HepG2 (cell line): ENCODE results near the gene PARP6. TPM values are rescaled to one million over a fixed set of nuclear protein-coding genes. Genes with fewer than 3 reads are reported as not detected.

Experiments used
- CCAR2 ChIP-seq: fragments of 200-400 bp; formaldehyde crosslinking; optimal IDR thresholded peaks from 2 replicates; pipeline ENCODE3; 2018; ENCODE audit warnings: low read depth, mild to moderate bottlenecking, low read length, moderate library complexity
- ISL2 ChIP-seq: sonication (generic); formaldehyde crosslinking; IDR thresholded peaks from 2 replicates; pipeline ENCODE4 v1.5.0; 2020; ENCODE audit warnings: missing genetic modification reagents
- KDM5B ChIP-seq: sonication (generic); formaldehyde crosslinking; IDR thresholded peaks from 2 replicates; pipeline ENCODE4 v1.4.0; 2020; ENCODE audit warnings: missing genetic modification reagents, mild to moderate bottlenecking, borderline replicate concordance
- KLF16 ChIP-seq, 2 experiments: sonication (generic) in 1 of 2; formaldehyde crosslinking in 1 of 2; IDR thresholded peaks; 2 replicates each; pipeline versions ENCODE4 v1.6.1 to v1.8.0; 2016 to 2023; ENCODE audit warnings: missing genetic modification reagents in 2 of 2, missing compliant biosample characterization in 1 of 2
- MAF1 ChIP-seq: sonication (generic); formaldehyde crosslinking; IDR thresholded peaks from 2 replicates; pipeline ENCODE4 v1.5.0; 2020; ENCODE audit warnings: missing genetic modification reagents, borderline replicate concordance
- MNT ChIP-seq: fragments of 450-650 bp; IDR thresholded peaks from 2 replicates; pipeline ENCODE4 v1.6.1; 2016
- PHF20 ChIP-seq: sonication (generic); formaldehyde crosslinking; IDR thresholded peaks from 2 replicates; pipeline ENCODE4 v1.5.0; 2020; ENCODE audit warnings: mild to moderate bottlenecking, missing genetic modification reagents
- SIN3A ChIP-seq: IDR thresholded peaks from 2 replicates; pipeline ENCODE4 v1.6.1; 2011; ENCODE audit warnings: low read depth, mild to moderate bottlenecking, control low read depth, low read length, borderline replicate concordance
- SP5 ChIP-seq: IDR thresholded peaks from 2 replicates; pipeline ENCODE4 v1.6.1; 2016; ENCODE audit warnings: low read depth, borderline replicate concordance
- TAF15 ChIP-seq: fragments of 200-400 bp; formaldehyde crosslinking; IDR thresholded peaks from one replicate; pipeline ENCODE4 v1.6.1; 2018; ENCODE audit warnings: mild to moderate bottlenecking, low read depth, low read length; ENCODE audit not compliant: poor library complexity, severe bottlenecking
- TBP ChIP-seq: sonication (generic); formaldehyde crosslinking; IDR thresholded peaks from 2 replicates; pipeline ENCODE4 v1.5.0; 2020; ENCODE audit warnings: missing genetic modification reagents
- YEATS4 ChIP-seq: sonication (generic); formaldehyde crosslinking; IDR thresholded peaks from 2 replicates; pipeline ENCODE4 v1.4.0; 2020; ENCODE audit warnings: missing genetic modification reagents, borderline replicate concordance
- ZNF253 ChIP-seq: sonication (generic); formaldehyde crosslinking; IDR thresholded peaks from 2 replicates; pipeline ENCODE4 v1.8.0; 2022; ENCODE audit warnings: mild to moderate bottlenecking, missing genetic modification reagents, borderline replicate concordance
- ZNF530 ChIP-seq: sonication (generic); formaldehyde crosslinking; IDR thresholded peaks from 2 replicates; pipeline ENCODE4 v1.5.0; 2020; ENCODE audit warnings: low read depth, mild to moderate bottlenecking, missing genetic modification reagents
- ZNF543 ChIP-seq: sonication (generic); formaldehyde crosslinking; IDR thresholded peaks from 2 replicates; pipeline ENCODE4 v1.4.0; 2020; ENCODE audit warnings: mild to moderate bottlenecking, missing genetic modification reagents
- ZNF552 ChIP-seq: sonication (generic); formaldehyde crosslinking; IDR thresholded peaks from 2 replicates; pipeline ENCODE4 v1.9.0; 2022; ENCODE audit warnings: missing genetic modification reagents, mild to moderate bottlenecking, borderline replicate concordance
- ZNF782 ChIP-seq: sonication (generic); formaldehyde crosslinking; IDR thresholded peaks from 2 replicates; pipeline ENCODE4 v1.4.0; 2020; ENCODE audit warnings: missing genetic modification reagents, mild to moderate bottlenecking, borderline replicate concordance
- polyA plus RNA-seq, 8 experiments: library from polyadenylated mRNA; depleted of rRNA in 3 of 8; stranded (reverse) in 7 of 8; unstranded in 1 of 8; fragments of >200 nt; fragmentation: Illumina TruSeq in 4 of 8; extraction: Trizol in 4 of 8; gene quantifications; 2 replicates each; pipeline versions ENCODE4 v1.2.1 to v1.2.3, GENCODE V29; 2011 to 2016; ENCODE audit warnings: low read depth in 4 of 8, missing spikeins in 1 of 8, mixed read lengths in 1 of 8; ENCODE audit not compliant: insufficient read depth in 1 of 8
- total RNA-seq, 5 experiments: library from RNA; depleted of rRNA; stranded (reverse); fragments of >200 nt; fragmentation: Illumina TruSeq; extraction: Trizol; gene quantifications; 2 replicates each; pipeline ENCODE4 v1.2.3, GENCODE V29; 2016; ENCODE audit warnings: low read depth in 1 of 5
- TF ChIP-seq, protein P1 (sequence below): sonication (generic); formaldehyde crosslinking; conservative IDR thresholded peaks from 2 replicates; pipeline ENCODE4 v1.8.0; 2022; ENCODE audit warnings: mild to moderate bottlenecking, moderate library complexity, missing genetic modification reagents
- TF ChIP-seq, protein P2 (sequence below): sonication (generic); formaldehyde crosslinking; IDR thresholded peaks from 2 replicates; pipeline ENCODE4 v1.4.0; 2020; ENCODE audit warnings: missing genetic modification reagents
- TF ChIP-seq, protein P3 (sequence below): sonication (generic); formaldehyde crosslinking; IDR thresholded peaks from 2 replicates; pipeline ENCODE4 v1.5.0; 2020; ENCODE audit warnings: missing genetic modification reagents
- TF ChIP-seq, protein P4 (sequence below): sonication (generic); formaldehyde crosslinking; IDR thresholded peaks from 2 replicates; pipeline ENCODE4 v1.5.1; 2020; ENCODE audit warnings: mild to moderate bottlenecking, missing genetic modification reagents, moderate library complexity

PARP6 gene
- total and polyA plus RNA-seq, 2 of the 13 experiments (the other 11 are each of a cell fraction or from before 2014, with no cell fraction given): 0.22 to 0.87 TPM

DNA sequence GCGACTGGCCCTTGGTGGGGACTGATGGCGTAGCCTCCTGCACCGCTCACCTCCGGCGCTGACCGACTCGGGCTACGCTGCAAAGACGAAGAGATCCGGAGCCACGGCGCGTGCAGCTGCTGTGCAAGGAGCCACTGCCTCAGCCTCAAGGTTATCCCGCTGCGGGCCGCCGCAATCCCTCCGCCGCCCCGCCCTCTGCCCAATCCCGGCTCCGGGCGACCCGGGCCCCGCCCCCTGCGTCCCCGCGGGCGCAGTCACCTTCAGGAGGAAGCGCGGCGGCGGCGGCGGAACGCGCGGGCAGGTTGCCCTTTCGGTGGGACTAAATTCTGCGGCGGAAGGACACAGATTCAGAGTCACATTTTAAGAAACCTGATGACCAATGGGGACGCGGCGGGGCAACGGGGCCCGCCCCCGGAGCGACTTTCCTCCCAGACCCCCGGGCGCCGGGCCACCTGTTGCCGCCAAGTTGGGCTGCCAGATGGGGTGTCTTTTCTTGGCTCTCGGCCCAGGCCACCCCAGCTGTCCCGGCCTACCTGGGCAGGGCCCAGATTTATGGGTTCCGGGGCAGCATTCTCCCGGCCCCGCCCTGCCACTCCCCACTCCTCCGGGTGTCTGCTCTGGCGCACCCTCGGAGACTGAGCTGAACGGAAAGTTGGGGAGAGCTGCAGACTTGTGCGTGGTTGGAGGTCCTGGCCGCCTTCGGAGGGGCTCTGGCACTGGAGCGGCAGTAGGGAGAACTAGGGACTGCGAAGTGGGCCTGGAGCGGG, 41.1 kb downstream of the PARP6 start, which contains the start of gene PKM (continued):
- TF ChIP-seq SP5 (CRISPR knock-in tag) (peak; percentile 86), MAF1 (CRISPR knock-in tag) (peak; percentile 45; the same call in 1 of the 2 replicates), ZNF782 (peak; percentile 63), KDM5B (CRISPR knock-in tag) (peak; percentile 86; the same call in 1 of the 2 replicates), TAF15 (no peak), ZNF552 (CRISPR knock-in tag) (peak; percentile 28; the same call in 1 of the 2 replicates), ZNF530 (CRISPR knock-in tag) (no peak), ZNF543 (CRISPR knock-in tag) (peak; percentile 66; the same call in 1 of the 2 replicates), MNT (peak; percentile 30; the same call in 1 of the 2 replicates), KLF16 (CRISPR knock-in tag; IDR thresholded peaks at IDR 0.05) (peak in 1 of 2 experiments; percentile 94; a peak in 2 of 4 replicates), PHF20 (CRISPR knock-in tag) (peak; percentile 65; the same call in 1 of the 2 replicates), ZNF253 (no peak), TBP (CRISPR knock-in tag) (0 out of 2 replicates have a peak, but pooled peaks have one; percentile 59), SIN3A (peak; percentile 89; the same call in 1 of the 2 replicates), ISL2 (peak; percentile 27; the same call in 1 of the 2 replicates), CCAR2 (peak; percentile 78), YEATS4 (CRISPR knock-in tag) (peak; percentile 74)
- TF ChIP-seq, protein P1, sequence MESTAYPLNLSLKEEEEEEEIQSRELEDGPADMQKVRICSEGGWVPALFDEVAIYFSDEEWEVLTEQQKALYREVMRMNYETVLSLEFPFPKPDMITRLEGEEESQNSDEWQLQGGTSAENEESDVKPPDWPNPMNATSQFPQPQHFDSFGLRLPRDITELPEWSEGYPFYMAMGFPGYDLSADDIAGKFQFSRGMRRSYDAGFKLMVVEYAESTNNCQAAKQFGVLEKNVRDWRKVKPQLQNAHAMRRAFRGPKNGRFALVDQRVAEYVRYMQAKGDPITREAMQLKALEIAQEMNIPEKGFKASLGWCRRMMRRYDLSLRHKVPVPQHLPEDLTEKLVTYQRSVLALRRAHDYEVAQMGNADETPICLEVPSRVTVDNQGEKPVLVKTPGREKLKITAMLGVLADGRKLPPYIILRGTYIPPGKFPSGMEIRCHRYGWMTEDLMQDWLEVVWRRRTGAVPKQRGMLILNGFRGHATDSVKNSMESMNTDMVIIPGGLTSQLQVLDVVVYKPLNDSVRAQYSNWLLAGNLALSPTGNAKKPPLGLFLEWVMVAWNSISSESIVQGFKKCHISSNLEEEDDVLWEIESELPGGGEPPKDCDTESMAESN (CRISPR knock-in tag): peak; percentile 90
- TF ChIP-seq, protein P2, sequence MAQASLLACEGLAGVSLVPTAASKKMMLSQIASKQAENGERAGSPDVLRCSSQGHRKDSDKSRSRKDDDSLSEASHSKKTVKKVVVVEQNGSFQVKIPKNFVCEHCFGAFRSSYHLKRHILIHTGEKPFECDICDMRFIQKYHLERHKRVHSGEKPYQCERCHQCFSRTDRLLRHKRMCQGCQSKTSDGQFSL: no peak
- TF ChIP-seq, protein P3, sequence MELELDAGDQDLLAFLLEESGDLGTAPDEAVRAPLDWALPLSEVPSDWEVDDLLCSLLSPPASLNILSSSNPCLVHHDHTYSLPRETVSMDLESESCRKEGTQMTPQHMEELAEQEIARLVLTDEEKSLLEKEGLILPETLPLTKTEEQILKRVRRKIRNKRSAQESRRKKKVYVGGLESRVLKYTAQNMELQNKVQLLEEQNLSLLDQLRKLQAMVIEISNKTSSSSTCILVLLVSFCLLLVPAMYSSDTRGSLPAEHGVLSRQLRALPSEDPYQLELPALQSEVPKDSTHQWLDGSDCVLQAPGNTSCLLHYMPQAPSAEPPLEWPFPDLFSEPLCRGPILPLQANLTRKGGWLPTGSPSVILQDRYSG (CRISPR knock-in tag): no peak
- TF ChIP-seq, protein P4, sequence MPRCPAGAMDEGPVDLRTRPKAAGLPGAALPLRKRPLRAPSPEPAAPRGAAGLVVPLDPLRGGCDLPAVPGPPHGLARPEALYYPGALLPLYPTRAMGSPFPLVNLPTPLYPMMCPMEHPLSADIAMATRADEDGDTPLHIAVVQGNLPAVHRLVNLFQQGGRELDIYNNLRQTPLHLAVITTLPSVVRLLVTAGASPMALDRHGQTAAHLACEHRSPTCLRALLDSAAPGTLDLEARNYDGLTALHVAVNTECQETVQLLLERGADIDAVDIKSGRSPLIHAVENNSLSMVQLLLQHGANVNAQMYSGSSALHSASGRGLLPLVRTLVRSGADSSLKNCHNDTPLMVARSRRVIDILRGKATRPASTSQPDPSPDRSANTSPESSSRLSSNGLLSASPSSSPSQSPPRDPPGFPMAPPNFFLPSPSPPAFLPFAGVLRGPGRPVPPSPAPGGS (CRISPR knock-in tag): peak; percentile 89; the same call in 1 of the 2 replicates
